Measurements from ENCODE around the gene DICER1.

Gene DICER1

GRCh38 chr14:95149441-95149840, 7.9 kb downstream of the DICER1 start:
- H3K27ac ChIP-seq, result no peak overlapping the region
- TF ChIP-seq CTCF (IDR thresholded peaks at IDR 0.05) (no peak), ZFX (IDR thresholded peaks at IDR 0.05; ENCODE audit: borderline replicate concordance) (no peak)

- TF ChIP-seq CTCF (IDR thresholded peaks at IDR 0.05) (no peak), ZFX (IDR thresholded peaks at IDR 0.05; ENCODE audit: borderline replicate concordance) (no peak)
- no peak overlapping the region for H3K27ac ChIP-seq
Measured at GRCh38 chr14:95147597-95147996, 9.7 kb downstream of the DICER1 start.

DNA sequence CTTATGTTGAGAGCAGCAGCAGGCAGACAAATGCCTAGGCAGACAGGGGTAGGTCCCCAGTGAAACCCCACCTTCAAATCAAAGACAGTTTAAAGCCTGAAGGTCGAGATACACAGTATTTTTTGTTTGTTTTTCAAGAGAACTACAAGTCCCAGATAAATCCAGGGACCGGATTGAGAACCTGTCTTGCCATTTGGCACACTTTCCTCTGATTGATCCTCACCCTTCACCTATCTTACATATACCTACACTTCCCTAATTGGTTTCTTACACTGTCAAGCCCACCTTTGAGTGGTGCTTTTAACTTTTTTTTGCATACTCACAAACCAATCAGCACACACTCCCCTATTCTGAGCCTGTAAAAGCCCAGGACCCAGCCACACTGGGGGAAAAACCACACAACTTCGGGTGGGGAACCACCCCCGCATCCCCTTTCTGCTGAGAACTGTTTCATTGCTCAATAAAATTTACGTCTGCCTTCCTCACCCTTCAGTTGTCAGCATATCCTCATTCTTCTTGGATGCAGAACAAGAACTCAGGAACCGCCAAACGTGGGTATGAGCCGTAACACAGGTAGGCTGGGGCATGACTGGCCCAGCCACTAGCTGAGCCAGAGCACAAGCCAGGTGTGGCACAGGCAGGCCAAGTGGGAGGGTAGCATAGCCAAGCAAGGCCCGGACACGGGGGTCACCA, 11.1 kb downstream of the DICER1 start:
- TF ChIP-seq CTCF (IDR thresholded peaks at IDR 0.05), result no peak
- no peak for TF ChIP-seq ZFX (IDR thresholded peaks at IDR 0.05; ENCODE audit: borderline replicate concordance)
- no peak overlapping the region for H3K27ac ChIP-seq

DNA sequence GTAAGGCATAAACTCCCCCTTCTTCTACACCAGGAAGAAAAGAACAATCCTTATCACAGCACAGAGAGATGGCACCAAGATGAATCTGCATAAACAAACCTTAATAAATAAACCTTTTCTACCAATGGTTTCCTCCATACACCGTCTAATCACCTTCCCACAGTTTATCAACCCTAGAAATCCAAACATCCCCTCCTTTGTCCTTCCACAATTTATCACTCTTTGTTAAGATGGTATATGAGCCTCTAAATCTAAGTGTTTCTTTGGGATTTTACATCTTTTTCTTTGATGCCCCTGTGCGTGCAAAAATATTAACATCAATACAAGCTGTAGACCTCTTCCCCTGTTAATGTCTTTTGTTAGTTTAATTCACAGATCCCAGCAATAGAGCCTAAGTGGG, 12.5 kb downstream of the DICER1 start:
- H3K27ac ChIP-seq, result no peak overlapping the region
- TF ChIP-seq CTCF (IDR thresholded peaks at IDR 0.05) (no peak), ZFX (IDR thresholded peaks at IDR 0.05; ENCODE audit: borderline replicate concordance) (no peak)

DNA sequence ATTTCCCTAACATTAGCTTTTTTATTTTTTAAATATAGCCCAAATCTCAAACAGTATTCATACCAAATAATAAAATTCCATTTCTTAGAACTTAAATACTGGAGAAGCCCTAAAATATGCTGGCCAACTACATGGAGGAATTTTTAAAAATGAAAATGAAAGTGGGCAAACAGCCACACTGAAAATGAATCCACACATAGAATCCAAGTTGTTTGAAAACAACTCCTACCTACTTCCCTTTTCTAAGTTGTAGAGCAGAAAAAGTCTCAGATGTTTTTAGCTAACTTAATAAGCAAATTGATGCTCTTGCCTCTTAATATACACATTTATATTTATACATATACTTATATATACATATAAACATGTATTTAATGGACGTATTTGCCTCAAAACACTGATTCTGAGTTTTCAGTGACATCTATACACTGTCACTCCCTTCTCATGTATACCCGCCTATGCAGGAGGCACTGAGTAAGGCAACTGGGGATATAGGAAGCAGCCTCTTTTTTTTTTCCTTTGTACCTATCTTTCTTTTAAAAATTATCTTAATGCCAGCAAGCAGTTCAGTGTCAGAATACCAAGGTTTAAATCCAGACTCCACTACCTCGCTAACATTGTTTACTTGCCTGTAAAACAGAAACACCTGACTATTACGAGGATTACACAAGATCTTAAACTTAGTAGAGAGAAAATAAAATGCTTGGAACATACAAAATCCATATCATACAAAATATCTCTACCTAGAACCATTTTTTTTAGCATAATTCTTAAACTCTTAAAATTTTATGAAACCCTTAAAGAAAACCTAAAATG, 13.3 kb downstream of the DICER1 start:
- no peak overlapping the region for H3K27ac ChIP-seq
- TF ChIP-seq ZFX (IDR thresholded peaks at IDR 0.05; ENCODE audit: borderline replicate concordance), result no peak
- no peak for TF ChIP-seq CTCF (IDR thresholded peaks at IDR 0.05)

DNA sequence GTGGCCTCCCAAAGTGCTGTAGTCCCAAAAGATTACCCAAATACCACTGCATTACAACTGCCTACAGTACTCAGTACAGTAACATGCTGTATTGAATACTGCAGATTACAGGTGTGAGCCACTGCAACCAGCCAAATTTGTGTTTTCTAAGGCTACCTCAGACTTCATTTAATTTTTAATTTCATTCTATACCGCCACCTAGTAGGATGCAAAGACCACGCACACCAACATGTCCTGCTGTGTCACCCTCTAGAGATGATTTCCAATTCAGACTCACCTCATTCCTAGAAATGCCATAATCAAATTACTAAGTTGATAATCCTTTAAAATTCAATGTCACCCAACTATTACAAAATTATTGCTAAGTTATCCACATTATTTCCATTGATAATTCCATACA, 15.1 kb downstream of the DICER1 start:
- TF ChIP-seq ZFX (IDR thresholded peaks at IDR 0.05; ENCODE audit: borderline replicate concordance), result no peak
- TF ChIP-seq CTCF (IDR thresholded peaks at IDR 0.05), result no peak
- 0 out of 2 replicates have a peak overlapping the region, but pooled peaks have one; percentile 16 for H3K27ac ChIP-seq

GRCh38 chr14:95141684-95142083, 15.6 kb downstream of the DICER1 start:
- TF ChIP-seq ZFX (IDR thresholded peaks at IDR 0.05; ENCODE audit: borderline replicate concordance) (no peak), CTCF (IDR thresholded peaks at IDR 0.05) (no peak)
- peak overlapping the region; percentile 16; the same call in 1 of the 2 replicates for H3K27ac ChIP-seq
